SH-SY5Y (cell line): ENCODE data around the gene BICRA.

Source experiments
- GATA2 ChIP-seq: IDR thresholded peaks from 2 replicates; pipeline ENCODE4 v1.6.1; 2011; ENCODE audit warnings: mild to moderate bottlenecking, low read depth, low read length
- GATA3 ChIP-seq: IDR thresholded peaks from 2 replicates; pipeline ENCODE4 v1.6.1; 2011; ENCODE audit warnings: low read depth, mild to moderate bottlenecking, low read length, moderate library complexity

Gene BICRA

DNA sequence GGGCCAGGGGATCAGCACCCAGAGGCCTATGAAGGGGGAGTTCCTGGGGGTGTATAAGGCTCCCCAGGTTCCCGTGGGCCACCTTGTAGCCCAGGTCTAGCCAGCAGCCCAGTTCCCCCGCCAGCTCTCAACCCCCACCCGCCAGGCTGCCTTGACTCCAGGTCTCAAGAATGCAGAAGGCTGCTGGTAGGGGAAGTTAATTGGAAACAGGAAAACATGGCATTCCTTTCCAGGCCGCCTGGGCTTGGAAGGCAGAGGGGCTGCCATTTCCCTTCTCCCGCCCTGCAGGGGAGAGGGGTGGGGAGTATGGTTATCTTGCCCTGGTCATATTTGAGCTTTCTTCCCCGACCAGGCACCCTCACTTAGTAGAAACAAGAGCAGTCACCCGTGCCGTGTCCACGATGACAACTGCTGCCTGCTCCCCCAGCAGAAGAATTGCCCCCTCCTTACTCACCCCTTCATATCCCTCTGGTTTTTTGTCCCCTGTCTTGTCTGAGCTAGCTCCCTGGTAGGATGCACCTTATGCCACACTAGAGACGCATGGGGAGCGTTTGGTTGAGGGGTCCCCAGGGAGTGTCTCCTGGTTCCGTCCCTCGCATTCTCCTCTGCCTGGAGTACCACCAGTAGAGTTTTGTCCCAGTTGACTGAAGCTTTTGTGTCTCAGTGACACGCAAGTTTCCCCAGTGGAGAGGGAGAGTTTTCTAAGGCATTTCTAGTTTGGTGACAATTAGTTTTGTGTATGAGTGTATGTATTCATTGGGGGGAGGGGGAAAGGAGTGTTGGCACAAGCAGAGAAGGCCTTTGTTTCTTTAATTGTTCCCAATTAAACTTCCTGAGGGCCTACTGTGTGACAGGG lies 4.5 kb downstream of the BICRA start:
- no peak for TF ChIP-seq GATA2
- no peak for TF ChIP-seq GATA3

DNA sequence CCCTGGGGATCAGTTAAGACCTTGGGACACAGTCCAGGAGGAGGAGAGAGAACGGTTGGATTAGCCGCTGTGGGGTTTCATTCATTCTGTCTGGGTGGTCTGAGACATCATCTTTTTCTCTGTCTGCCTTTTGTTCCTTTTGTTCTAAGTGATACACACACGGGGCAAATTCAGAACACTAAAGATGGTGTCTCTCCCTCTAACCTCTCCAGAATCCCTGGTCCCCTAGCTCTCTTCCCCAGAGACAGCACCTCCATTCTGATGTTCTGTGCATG lies 5.0 kb downstream of the BICRA start:
- no peak for TF ChIP-seq GATA2
- TF ChIP-seq GATA3: no peak

DNA sequence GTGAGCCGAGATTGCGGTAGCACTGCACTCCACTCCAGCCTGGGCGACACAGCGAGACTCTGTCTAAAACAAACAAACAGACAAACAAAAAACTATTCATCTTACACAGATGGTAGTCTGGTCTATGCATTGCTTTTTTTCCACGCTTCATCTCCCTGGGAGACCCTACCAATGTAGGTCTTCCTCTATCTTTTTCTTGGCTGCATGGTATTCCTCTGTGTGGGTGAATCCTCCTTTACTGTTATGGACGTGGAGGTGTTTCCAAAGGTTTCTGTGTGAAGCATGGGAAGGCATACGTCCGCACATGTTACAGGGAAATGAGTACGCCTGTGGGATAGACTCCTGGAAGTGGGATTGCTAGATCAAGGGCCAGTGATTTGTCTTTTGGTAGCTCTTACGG lies 5.6 kb downstream of the BICRA start:
- TF ChIP-seq GATA2: no peak
- no peak for TF ChIP-seq GATA3

DNA sequence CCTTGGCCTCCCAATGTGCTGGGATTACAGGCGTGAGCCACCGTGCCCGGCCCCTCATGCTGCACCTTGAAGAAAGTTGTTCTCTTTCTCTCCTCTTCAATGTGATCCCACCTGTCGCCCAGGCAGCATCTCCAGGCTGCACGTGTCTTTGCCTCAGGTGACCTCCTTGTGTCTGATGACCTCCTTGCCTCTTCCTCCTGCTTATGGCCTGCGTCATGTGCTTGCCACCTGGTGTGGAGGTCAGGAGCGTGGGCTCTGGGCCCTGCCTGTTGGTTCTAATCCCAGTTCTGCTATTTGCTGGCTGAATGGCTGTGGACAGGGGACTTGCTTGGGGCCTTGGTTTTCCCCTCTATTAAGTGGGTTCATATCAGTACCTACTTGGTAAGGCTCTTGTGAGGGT lies 6.3 kb downstream of the BICRA start:
- no peak for TF ChIP-seq GATA3
- TF ChIP-seq GATA2: no peak

DNA sequence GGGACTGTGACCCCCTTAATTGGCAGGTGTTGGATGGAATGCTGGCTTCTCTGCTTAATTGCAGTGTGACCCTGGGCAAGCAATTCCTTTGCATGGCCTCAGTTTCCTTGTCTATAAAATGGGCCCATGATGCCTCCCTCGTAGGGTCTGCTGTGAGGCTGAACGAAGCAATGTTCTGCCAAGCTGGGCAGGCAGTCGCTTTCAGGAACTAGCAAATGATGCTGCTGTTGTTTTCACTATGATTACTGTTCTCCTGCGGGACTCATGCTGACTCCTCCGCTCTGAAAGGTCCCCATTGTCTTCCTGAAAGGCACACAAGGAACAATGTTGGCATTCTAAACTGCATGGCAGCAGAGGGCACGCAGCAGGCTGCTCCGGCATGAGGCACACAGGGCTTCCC lies 6.8 kb downstream of the BICRA start:
- TF ChIP-seq GATA3 (no peak), GATA2 (no peak)

DNA sequence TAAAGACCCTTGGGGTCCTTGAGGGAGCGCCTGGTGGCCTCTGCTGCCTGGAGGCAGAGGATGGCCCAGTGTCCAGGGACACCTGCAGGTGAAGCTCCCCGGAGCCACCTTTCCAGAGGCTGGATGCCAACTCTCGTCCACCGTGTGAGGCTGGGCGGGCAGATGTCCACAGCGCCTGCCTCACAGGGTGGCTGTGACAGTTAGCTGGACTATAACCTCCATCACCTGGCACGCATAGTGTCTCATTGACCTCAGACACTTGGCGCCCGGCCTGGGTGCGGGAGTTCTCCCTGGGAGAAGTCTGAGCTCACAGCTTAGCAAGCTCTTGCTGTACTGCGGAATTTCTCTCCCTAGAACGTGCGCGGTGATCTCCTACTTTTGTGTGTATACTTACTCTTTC lies 9.8 kb downstream of the BICRA start:
- TF ChIP-seq GATA2: no peak
- no peak for TF ChIP-seq GATA3

DNA sequence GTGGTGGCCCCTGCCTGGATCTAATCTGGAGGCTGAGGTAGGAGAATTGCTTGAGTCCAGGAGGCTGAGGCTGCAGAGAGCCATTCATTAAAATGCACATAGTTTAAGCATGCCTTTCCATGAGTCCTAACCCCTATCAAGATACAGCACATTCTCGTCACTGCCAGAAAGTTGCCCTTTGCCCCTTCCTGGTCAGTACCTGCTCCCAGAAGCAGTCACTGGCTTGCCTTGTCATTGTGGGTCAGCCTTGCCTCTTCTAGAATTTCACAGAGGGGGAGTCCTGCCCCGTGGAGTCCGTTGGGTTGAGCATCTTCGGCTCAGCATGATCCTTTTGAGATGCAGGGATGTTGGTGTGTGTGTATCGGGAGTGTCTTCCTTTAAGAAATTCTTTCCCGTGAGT lies 10.8 kb downstream of the BICRA start:
- TF ChIP-seq GATA3 (no peak), GATA2 (no peak)

DNA sequence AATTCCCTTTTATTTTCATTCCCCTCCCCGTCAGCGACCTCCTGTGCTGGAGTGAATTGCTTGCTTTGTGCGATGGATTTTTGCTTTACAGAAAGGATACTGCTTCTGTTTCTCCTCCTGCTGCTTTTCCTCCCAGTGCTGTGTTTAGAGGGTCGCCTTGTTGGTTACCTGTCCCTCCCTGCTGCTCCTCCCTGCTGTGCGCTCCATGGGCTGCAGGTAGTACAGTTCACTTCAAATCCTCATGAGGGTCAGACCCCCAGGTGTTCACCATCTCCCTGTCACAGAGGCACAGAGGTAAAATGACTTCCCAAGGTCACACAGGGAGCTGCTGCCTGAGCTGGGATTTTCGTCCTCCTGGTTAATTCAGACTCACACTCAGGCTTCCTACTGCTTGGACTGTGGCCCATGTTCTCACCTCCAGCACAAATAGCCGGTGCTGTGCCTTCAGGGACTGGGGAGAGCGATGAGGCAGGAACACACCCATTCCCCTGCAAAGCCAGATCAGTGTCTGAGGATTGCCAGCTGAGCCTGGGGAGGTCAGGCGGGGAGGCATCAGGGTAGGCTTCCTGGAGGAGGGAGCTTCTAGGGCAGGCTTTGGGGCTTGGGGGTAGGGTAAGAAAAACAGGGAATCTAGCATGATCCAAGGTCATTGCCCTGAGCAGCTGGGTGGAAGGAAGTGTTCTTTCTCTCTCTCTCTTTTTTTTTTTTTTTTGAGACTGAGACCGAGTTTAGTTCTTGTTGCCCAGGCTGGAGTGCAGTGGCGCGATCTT lies 14.4 kb downstream of the BICRA start:
- no peak for TF ChIP-seq GATA2
- TF ChIP-seq GATA3: no peak

DNA sequence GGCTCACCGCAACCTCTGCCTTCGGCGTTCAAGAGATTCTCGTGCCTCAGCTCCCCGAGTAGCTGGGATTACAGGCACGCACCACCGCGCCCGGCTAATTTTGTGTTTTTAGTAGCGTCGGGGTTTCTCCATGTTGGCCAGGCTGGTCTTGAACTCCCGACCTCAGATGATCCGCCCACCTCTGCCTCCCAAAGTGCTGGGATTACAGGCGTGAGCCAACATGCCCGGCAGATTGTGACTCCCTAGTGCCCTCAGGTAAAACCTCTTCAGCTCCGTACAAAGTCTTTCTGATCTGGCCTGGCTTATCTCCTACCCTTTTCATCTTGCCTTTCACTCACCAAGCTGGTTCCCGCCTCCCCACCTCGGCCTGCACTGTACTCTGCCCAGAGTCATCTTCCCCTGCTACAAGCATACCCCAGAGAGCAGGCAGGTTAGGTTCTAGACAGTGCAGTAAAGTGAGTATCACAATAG lies 15.0 kb downstream of the BICRA start:
- TF ChIP-seq GATA3 (no peak), GATA2 (no peak)

DNA sequence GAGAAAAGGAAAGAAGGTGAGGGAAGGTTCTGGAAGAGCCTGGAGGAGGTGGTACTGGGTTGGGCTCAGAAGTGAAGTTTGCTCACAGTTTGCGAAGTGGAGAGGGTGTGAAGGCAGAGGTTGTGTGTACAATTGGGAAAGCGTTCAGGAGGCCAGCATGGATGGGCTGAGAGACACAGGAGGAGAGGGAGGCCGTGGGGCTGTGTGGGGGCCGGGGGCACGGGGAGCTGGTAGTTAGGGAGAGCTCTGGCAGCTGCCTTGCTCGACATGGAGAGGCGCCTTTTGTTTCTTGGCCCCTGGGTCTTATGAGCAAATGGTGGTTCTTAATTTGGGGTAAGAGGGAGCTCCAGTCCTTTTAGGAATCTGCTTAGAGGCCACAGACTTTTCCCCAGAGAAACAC lies 16.7 kb downstream of the BICRA start:
- no peak for TF ChIP-seq GATA2
- TF ChIP-seq GATA3: no peak

DNA sequence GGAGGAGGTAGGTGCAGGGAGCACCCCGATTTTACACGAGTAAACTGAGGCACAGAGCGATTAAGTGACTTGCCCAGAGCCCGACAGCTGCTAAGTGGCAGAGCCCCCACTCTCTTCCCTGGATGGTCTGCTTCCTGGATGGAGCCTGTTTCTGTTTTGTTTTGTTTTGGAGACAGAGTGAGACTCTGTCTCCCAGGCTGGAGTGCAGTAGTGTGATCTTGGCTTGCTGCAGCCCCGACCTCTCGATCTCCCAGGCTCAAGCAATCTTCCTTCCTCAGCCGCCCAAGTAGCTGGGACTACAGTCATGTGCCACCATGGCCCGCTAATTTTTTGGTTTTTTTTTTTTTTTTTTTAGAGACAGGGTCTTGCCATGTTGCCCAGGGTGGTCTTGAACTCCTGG lies 17.3 kb downstream of the BICRA start:
- TF ChIP-seq GATA2: no peak

DNA sequence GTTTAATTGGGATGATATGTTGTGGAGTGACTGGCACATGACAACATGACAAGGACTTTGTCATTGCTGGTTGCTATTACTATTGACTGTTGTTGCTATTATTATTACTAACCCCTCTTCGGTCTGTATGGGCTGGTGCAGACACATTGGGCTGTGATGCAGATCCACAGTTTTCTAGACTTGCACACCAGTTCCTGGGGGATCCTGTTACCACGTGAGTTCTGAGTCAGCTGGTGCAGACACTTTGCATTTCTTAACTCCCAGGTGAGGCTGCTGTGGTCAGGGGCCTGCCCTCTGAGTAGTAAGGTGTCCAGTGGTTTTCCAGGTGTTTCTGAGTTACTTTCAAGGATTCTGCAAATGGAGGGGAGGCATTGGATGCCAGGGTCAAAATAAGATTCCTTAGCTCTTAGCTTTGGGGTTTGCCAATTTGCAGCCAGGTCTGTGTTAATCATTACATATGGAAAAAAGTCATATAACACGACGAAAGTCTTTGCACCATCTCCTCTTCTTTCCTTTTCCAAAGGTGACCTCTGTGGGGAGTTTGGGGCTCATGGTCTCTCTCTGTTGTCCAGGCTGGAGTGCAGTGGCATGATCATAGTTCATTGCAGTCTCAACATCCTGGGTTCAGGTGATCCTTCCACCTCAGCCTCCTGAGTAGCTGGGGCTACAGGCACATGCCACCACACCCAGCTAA lies 19.3 kb downstream of the BICRA start:
- TF ChIP-seq GATA2 (no peak), GATA3 (no peak)

DNA sequence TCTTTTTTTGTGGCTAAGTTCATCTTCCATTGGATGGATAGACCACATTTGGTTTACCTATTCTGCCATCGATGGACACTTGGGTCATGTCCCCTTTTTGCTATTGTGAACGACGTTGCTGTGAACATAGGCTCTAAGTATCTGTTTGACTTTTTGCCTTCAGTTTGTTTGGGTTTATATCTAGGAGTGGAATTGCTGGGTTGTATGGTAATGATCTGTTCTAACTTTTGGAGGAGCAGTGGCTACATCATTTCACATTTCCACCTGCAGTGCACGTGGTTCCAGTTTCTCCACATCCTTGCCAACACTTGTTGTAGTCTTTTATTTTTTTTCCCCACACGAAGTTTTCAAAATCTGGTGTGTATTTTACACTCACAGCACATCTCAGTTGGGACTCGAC lies 21.7 kb downstream of the BICRA start:
- TF ChIP-seq GATA3: no peak
- TF ChIP-seq GATA2: no peak

DNA sequence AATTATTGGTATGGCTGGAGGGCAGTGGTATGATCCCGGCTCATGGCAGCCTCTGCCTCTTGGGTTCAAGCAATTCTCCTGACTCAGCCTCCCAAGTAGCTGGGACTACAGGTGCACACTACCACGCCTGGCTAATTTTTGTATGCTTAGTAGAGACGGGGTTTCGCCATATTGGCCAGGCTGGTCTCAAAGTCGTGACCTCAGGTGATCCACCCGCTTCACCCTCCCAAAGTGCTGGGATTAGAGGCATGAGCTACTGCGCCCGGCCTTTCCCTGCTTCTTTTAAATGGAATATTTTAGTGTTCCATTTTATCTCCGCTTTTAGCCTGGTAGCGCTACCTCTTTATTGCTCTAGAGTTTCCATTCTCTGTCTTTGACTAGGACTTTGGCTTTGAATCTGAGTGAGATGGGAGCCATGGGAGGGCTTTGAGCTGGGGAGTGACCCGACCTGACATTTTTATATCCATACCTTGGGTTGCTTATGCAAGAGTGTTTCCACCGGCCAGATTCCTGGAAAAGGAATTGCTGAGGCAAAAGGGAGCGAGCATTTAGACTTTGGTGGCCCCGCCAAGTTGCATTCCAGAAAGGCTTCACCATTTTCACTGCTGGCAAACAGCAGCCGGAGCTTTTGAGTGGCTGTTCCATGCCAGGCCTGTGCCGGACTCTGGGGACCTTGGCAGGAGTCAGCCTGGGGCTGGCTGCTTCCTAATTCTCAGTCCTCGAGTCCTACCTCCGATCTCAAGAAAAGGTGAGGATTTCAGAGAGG lies 22.9 kb downstream of the BICRA start:
- no peak for TF ChIP-seq GATA3
- no peak for TF ChIP-seq GATA2
